NOMO-1 treated with DMSO at 0.1 percent for 48 hours (cell line): ENCODE data around the gene KCNK3.

ENCODE experiments used
- DNase-seq: peaks from one replicate; lab custom pipeline; 2025; ENCODE audit not compliant: unreplicated experiment; lab: John Stamatoyannopoulos, UW

The KCNK3 gene

GRCh38 chr2:26778507-26778906 is 86.0 kb downstream of the KCNK3 start:
- DNase-seq, result no peak

GRCh38 chr2:26780203-26780760 is 87.8 kb downstream of the KCNK3 start:
- peak; percentile 75 for DNase-seq
